IMR-90 (cell line): ENCODE measurements around the gene HPSE2.

Source experiments
- BHLHE40 ChIP-seq: fragments of 150-350 bp; IDR thresholded peaks from 2 replicates; pipeline ENCODE4 v1.6.1; 2016; ENCODE audit warnings: mild to moderate bottlenecking, low read depth, low read length
- CEBPB ChIP-seq: IDR thresholded peaks from 2 replicates; pipeline ENCODE4 v1.6.1; 2012; ENCODE audit warnings: low read depth, low read length, improper control_type of control experiment
- CTCF ChIP-seq: conservative IDR thresholded peaks from 2 replicates; pipeline ENCODE4 v1.5.1; 2012; ENCODE audit warnings: mild to moderate bottlenecking, low read depth, low read length, improper control_type of control experiment
- ELK1 ChIP-seq: fragments of 150-350 bp; IDR thresholded peaks from 2 replicates; pipeline ENCODE4 v1.6.1; 2016; ENCODE audit warnings: low read depth, mild to moderate bottlenecking, low read length, moderate library complexity, borderline replicate concordance
- FOS ChIP-seq: fragments of 150-350 bp; IDR thresholded peaks from 2 replicates; pipeline ENCODE4 v1.6.1; 2016; ENCODE audit warnings: low read depth, low read length
- MAFK ChIP-seq: IDR thresholded peaks from 2 replicates; pipeline ENCODE4 v1.6.1; 2012; ENCODE audit warnings: low read depth, low read length, improper control_type of control experiment
- MAZ ChIP-seq: IDR thresholded peaks from 2 replicates; pipeline ENCODE4 v1.6.1; 2012; ENCODE audit warnings: low read depth, mild to moderate bottlenecking, low read length, improper control_type of control experiment, moderate library complexity, borderline replicate concordance
- MXI1 ChIP-seq: IDR thresholded peaks from 2 replicates; pipeline ENCODE4 v1.6.1; 2012; ENCODE audit warnings: low read depth, mild to moderate bottlenecking, low read length, moderate library complexity, borderline replicate concordance
- POLR2A ChIP-seq: IDR thresholded peaks from 2 replicates; pipeline ENCODE4 v1.6.1; 2012; ENCODE audit warnings: mild to moderate bottlenecking, low read depth, low read length
- RAD21 ChIP-seq: IDR thresholded peaks from 2 replicates; pipeline ENCODE4 v1.6.1; 2012; ENCODE audit warnings: low read length, improper control_type of control experiment
- RCOR1 ChIP-seq: IDR thresholded peaks from 2 replicates; pipeline ENCODE4 v1.6.1; 2012; ENCODE audit warnings: mild to moderate bottlenecking, low read length, improper control_type of control experiment; ENCODE audit not compliant: insufficient replicate concordance
- RFX5 ChIP-seq: IDR thresholded peaks from 2 replicates; pipeline ENCODE4 v1.8.0; 2012; ENCODE audit warnings: low read depth, mild to moderate bottlenecking, low read length, moderate library complexity
- SMC3 ChIP-seq: fragments of 150-350 bp; IDR thresholded peaks from 2 replicates; pipeline ENCODE4 v1.6.1; 2016; ENCODE audit warnings: low read depth, mild to moderate bottlenecking, antibody characterized with exemption, low read length, moderate library complexity
- USF2 ChIP-seq: fragments of 150-350 bp; IDR thresholded peaks from 2 replicates; pipeline ENCODE4 v1.6.1; 2017; ENCODE audit warnings: mild to moderate bottlenecking, antibody characterized with exemption, low read length, low read depth

GRCh38 chr10:98560565-98560964, 675.1 kb downstream of the HPSE2 start:
- TF ChIP-seq CTCF (no peak), POLR2A (no peak), CEBPB (no peak), SMC3 (no peak), FOS (no peak), BHLHE40 (no peak), RFX5 (no peak), RAD21 (no peak), RCOR1 (no peak), USF2 (no peak), MAFK (no peak), MAZ (no peak), MXI1 (no peak), ELK1 (no peak)
